SHP77 treated with DMSO at 0.1 percent for 48 hours (cell line): ENCODE measurements around the gene SMARCAL1.
"Not testable (repeated sequence)": the region's sequence is repeated elsewhere in the genome, so short reads cannot be mapped to it uniquely, and the experiment has no call there.

Source experiments
- DNase-seq: peaks from one replicate; lab custom pipeline; 2025; lab: John Stamatoyannopoulos, UW

Gene SMARCAL1

DNA sequence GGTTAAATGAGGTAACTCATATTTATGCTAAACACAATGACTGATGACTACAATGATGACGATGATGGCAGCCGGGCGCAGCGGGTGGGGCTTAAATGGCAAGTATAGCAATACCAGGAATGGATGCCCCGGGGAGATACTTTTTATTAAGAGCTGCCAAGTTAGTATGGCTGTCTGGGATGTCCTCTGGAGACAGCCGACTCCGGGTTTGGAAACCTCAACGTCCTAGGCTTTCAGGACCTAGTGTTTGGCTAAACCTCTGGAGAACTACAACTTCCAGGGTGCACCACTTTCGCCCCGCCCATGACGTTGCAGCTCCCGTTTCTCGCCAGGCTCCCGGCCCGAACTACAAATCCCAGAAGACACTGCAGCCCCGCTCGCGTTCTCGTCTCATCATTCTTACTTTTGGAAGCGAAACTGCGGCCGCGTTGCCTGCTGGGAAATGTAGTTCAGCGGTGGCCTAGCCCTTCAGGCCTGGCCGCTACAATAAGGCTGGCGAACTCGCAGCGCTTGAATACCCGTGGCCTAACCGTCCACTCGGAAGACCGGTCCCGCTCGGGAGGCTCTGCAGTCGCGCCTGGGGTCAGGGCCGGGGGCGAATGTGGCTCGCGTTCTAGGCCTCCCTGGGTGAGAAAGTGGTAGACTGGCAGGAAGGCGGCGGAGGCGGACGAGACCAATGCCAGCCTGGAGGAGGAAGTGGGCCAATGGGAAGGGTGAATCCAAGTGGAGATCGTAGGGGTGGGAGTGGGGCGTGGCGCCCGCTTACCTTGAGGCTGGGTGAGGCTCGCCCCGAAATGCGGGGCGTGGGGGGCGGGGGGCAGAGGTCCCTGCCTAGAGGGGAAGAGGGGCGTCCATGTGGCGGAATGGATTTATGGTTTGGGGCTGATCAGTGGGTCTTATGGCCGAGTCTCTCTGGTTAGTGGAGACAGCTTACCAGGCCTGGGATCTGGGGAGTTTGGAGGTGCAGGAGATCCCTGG lies at the start of gene SMARCAL1:
SMARCAL1 (plus strand) TSS at position 463 of the 978 bp plus-strand sequence. CDS start 2,221 bp downstream, outside the sequence.
- DNase-seq = peak; percentile 98

DNA sequence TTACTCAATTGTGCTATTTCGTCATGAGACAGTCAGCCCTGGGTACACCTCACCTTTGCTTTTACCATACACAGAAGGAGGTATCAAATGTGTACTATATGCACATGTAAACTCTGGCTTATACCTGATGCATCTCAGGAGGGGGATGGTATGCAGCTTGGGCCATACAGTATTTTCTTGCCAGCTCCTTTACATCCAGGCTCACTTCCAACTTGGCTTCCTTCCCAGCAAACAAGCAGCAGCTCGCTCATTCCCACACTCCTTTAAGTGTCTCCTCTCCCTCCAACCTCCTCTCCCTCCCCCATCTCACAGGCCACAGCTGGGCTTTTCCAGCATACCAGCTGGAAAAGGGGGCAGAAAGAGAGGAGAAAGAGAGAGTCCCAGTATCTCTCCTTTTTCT lies 49.6 kb upstream of the SMARCAL1 start:
- DNase-seq = no peak

DNA sequence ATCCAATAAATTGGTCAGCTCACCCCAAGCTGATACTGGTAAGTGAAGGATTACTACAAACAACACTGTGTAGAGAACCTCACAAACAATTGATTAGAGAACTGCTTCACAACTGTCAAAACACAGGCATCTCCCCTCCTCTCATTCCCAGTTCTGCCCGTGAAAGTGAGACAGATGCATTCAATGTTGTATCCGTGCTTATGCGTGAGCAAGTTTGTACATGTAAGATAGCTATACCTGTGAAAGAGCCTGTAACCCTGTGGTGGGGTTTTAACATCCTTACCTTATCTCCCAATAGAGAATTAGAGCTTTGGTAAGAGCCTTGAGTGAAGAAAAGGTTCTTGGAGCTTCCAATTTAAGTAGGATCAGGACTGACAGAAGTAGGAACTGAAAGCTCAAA lies 49.1 kb upstream of the SMARCAL1 start:
- DNase-seq = no peak

DNA sequence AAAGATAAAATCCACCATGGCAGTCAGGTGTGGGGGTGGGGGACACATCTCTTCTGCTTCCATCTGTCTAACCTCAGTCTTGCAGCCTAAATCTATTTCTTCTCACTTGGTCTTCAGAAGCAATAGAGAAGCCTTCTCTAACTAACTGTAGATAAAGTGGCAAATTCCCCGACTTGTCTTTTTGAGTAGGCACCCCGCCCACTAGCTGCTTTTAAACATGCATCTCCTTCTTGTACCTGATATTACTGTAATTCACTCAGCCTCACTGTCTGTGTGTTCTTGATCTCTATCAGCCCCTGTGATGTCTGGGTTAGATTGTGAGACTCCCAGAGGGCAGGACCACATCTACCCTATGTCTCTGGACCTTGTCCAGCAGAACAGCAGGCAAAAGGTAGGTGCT lies 46.8 kb upstream of the SMARCAL1 start:
- DNase-seq = no peak

DNA sequence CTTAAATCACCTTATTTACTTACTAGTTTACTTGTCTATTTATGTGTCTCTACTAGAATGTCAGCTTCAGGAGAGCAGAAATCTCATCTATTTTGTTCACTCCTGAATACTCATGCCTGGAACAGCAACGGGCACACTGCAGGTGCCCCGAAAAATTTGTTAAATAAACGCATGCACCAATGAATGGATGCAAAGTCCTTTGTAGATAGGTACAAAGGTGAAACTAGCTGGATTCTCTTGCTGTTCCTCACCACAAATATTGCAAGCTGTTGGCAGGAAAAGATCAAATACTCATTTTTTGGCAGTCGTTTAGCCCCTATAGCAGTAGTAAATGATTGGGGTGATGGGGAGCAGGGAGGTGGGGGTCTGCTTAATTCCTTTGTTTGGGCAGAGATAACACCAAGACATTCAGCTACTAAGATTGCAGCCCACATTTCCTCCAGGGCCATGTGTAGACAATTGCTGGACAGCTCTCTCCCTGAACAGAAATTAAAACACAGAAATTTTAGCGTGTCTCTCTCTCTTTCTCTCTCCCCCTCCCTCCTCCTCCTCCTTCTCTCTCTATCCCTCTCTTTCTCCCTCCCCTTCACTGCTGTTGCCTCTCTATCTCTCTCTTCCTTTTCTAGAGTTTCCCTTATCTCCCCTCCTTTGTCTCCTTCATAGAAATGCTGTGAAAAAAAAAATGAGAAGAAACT lies 45.4 kb upstream of the SMARCAL1 start:
- DNase-seq = no peak

DNA sequence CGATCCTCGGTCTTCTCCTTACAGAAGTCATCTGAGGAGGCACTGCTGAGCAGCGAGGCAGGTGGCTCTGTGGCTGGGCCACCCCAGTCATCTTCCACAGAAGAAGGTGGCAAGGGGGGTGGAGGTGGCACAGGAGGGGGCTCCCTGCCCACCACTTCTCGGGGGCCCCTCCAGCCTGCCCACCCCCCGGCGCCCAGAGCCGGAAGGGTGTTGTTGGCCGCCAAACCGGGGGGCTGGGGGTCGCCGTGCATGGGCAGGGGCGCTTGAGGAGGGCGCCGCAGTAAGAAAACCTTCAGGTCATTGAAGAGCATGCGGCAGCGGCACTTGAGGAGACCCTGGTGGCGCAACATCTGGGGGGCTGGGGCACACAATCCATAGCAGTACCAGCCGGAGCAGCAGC lies 42.5 kb upstream of the SMARCAL1 start:
- DNase-seq = no peak

DNA sequence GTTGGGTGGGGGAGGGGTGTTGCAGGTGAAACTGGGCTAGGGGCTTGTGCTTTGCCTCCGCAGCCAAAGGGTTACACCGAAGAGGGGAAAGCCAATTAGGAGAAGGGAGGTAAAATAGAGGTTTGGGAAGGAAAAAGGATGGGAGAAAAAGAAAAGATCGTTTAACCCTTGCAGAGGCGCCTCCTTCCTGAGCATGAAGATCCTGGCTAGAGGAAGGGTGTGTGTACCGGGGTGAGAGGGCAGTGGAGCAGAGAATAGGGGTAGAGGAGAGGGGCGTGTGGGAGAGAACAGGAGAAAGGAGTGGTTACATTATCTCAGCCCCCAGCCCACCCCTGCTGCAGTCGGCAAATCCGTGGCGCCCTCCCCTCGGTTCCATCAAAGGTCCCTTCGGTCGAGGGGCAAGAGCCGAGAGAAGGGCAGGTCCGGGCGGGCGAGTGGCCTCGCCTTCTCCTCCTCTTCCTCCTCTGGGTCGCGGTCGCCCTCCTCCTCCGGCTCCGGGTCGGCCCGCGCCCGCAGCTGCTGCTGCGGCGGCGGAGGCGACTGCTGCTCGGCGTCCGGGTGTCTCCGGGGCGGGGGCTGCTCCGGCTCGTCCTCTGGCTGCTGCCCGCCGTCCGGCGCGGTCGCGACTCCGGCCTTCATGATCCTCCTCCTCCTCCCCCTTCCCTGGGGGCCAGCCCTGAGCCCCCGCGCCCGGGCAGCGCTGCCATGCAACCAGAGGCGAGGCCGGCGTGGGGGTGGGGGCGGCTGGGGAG lies 41.1 kb upstream of the SMARCAL1 start:
- no peak for DNase-seq

DNA sequence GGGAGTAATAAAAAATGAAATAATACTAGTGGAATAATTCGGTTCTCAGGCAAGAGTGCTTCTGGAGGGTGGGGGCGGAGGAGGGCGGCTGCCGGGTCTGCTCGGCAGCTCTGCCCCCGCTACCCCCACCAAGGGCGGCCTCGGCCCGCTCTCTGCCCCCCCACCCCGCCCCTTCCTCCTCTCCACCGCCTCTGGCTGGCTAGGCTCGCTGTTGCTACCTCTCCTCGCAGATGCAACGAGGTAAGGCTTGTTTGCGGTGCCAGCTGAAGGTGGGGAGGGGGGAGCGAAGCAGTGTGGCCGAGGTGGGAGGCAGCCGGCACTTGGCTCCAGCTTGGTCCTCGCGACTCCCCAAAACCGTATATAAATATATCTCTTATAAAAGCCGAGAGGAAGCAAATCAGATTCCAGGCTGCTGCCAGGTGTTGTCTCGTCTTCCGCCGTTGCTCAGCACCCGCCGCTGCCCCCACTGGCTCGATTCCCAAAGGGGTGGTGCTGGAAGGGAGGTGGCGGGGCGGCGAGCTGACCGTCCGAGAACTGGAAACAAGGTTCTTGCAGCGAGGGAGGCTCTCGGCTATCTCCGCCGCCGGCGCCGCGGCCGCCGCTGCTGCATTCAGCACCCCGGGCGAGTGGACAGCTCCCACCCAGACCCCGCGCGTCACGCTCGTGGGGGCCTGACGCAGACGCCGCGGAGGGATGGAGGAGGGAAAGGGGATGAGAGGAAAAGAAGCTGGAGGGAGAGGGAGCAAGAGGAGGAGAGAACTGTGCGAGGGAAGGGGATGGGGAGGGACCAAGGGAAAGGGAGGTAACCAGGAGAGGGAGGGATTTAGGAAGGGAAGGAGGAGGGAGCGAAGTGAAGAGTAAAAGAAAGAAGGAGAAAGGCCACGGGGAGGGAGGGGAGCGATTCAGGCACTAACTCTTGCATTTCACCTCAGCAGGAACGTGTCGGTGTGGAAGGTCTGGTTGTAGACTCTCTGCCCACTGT lies 40.3 kb upstream of the SMARCAL1 start, which contains the start of gene MARCHF4:
MARCHF4 (minus strand) TSS at position 763 of the 982 bp plus-strand sequence. CDS start 2,223 bp downstream, outside the sequence.
- DNase-seq = peak; percentile 71

DNA sequence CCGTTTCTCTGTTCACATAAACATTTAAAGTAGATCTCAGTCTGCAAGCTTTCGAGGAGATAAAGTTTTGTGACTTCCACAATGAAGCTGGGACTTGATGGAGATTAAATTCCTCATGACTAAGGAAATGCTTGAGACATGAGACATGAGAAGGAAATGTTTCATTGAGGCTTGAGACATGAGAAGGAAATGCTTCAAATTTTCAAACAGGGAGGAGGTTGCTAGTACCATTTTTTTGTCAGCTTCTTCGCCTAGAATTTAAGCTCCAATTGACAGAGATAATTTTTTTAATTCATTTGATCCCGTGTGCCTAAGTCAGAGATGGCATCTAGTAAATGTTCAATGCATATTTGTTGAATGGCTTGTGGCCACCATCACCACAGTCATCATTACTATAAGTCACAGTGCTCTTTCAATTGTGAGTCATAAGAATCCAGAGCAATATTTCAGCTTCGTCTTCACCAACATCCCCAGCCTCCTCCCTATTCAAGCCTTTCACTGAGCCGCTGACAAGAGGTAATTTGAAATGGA lies 39.5 kb upstream of the SMARCAL1 start:
- DNase-seq = no peak

DNA sequence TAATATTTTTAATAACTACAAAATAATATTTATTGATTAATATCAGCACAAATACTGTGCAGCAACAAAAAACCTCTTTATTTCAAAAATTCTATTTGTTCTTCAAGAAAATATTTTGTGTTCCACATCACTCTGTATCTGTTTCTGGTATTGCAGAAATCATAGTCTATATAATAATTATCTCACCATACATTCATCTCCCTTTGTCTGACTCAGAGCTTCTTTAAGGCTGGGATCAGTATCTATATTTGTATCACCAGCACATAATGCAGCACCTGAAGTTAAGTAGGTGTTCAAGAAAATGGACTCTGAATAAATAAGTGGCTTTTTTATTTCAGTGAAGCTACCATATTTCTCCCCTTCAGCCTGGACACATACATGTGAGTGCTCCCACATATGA lies 38.4 kb upstream of the SMARCAL1 start:
- no peak for DNase-seq

DNA sequence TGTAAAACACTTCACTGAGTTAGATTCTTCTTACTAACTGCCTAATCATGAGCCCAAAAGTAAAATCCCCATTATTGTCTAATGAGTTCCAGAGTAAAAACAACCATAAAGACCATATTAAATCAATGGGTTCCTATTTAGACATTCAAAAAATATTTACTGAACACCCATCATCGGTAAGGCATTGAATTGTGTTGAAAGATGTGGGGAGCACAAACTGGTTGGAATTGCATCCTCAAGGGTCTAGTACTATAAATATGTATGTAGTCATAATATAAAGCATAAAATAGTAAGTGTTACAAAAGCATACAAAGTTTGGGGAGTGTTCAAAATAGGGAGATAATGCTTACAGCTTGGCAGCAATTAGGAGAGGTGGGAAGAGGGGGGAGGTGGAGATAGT lies 37.0 kb upstream of the SMARCAL1 start:
- no peak for DNase-seq

DNA sequence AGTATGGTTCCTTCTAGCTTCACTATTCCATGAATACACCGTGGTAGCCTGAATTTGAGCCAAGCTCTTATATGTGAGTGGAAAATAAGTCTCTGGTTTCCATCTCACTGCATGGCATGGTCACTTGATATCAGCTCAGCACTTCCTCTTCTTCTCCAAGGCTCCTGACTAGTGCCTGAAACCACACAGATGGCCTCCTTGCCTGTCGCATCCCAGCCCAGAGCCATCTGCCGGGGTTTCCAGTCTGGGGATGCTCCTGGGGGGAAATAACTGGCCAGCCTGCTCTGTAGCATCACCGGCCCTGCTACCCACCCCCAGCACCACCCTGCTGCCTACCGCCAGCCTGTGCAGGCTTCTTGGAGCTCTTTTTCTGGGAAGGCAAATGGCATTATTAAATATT lies 32.3 kb upstream of the SMARCAL1 start:
- no peak for DNase-seq

DNA sequence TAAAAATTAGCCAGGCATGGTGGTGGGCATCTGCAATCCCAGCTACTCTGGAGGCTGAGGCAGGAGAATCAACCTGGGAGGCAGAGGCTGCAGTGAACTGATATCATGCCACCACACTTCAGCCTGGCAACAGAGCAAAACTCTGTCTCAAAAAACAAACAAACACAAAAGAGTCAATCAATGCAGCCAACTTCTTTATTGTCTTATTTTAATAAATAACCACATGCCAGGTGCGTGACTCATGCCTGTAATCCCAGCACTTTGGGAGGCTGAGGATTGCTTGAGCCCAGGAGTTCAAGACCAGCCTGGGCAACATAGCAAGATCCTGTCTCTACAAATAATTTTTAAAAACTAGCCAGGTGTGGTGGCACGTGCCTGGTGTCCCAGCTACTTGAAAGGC lies 27.9 kb upstream of the SMARCAL1 start:
- not testable (repeated sequence) for DNase-seq

DNA sequence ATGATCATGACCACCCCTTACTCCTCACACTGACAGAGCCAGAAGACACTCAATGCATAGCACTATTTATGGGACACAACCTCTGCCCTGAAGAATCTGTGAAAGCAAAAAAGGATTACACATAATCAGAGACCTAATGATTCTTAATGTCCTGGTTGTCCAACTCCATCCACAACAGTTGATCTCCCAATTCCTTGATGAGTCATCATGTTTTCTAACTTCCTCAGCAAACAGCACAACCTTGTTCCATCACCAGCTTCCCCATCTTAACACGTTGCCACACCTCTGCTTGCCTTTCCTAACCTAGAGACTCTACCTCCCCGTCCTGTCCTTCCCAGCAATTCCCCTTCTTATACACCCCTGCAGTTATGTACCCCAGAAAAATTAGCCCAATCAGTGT lies 26.8 kb upstream of the SMARCAL1 start:
- no peak for DNase-seq

DNA sequence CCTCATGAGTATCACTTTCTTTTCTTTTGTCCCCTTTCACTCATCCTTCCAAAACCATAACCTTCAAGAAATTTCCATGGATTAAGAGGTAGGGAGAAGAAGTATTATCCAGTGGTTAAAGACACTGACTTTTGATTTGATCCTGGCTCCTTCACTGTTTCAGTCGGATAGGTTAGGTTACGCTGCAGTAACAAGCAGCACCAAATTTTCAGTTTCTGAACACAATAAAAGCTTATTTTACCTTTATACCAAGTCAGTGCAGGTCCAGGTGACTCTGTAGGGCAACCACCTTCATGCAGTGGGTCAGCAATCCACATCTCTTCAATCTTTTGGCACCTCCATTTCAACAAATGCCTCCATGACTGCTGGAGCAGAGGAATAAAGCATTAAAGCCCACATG lies 25.0 kb upstream of the SMARCAL1 start:
- DNase-seq = no peak

DNA sequence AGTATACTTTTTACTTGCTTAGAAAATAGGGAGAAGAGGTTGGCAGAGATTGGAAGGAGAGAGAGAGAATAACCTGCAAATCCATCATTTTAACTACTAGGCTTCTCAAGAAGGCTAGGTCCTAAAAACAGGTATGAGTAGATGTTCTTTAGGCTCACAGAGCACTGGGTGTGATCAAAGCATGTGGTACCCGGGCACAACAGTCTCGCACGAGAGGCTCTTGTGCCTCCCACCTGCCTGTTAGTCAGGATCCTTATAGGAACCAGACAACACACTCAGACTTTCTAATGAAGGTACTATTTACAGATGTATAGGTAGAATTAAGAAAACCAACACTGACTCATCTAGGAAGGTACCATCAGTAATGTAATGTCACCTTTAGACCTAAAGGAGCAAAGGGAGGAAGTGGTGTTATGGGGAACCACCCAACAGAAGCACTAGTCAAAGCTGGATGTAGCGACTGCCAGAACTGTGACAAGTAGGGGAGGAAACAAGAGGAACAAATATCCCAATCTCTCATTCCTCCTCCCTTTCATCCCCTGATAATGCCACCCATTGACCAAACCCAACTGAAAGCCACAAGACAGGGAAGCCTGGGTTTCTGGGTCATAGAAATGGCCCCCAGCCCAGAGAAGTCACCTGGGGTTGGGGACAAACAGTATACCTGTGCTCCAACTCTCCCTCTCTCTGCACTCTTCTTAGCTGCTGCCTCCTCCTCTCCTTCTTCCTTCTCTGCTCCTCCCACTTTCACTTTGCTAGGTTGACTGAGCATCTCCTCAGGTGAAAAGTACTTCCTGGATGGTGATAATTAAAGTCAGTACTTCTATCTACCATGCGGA lies 24.0 kb upstream of the SMARCAL1 start:
- no peak for DNase-seq

DNA sequence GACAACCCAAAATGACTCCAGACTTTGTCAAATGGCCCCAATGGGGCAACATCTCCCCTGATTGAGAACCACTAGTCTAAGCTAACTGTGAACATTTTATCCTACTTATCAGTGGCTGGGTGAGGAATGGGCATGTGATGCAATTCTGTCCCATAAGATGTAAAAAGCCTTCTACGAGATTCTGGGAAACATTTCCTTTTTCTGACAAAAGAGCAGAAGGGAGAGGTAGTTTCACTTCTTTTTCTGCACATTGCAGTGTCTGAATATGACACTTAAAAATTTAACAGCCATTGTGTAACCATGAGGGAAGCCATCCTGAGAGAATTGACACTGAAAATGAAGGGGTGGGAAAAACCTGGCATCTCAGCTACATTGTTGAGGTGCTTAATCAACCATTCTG lies 22.7 kb upstream of the SMARCAL1 start:
- DNase-seq = no peak

DNA sequence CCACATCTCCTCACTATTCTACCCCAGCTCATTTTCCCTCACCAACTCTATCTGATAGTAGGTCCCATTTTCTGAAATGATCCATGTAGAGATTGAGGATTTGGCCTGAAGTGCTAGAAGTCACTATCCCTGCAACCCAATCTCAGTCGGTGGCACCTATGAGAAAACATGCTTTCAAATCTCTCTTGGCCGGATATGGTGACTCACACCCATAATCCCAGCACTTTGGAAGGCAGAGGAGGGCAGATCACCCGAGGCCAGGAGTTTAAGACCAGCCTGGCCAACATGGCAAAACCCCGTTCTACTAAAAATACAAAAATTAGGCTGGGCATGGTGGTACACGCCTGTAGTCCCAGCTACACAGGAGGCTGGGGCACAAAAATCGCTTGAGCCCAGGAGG lies 20.9 kb upstream of the SMARCAL1 start:
- DNase-seq = no peak

DNA sequence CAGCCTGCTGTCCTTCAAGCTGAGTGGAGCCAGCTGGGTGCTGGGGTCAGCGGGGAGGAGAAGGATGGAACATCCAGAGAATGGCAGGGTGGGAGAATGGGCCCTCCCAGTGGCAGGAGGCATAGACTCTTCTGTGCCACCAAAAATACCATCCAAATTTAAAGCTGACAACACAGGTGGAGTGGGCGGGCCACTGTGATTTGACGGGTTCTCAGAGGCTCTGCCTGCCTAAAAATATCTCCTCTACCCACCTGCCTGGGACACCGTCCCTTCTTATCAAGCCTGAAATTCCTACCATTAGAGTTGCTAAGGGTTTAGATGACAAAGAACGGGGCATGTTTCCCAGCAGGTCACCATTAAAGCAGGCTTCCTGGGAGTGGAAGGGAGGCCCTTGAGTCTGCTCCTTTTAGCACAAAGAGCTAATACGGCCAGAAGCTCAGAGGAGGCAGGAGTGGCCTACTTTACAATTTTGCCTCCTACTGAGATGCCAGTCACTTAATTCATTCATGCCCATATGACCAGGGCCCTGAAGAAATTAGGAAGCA lies 20.2 kb upstream of the SMARCAL1 start:
- DNase-seq = no peak
